WTC11 (cell line): ENCODE results near the gene SMYD3. TPM values are rescaled to one million over a fixed set of nuclear protein-coding genes. Genes with fewer than 3 reads are reported as not detected.

Experiments
- ATAC-seq: fragments of 200-7000 bp; cut with Tn5 transposase; 2 replicates; pipeline ENCODE4 v1.10.0; 2021; ENCODE audit warnings: mild to moderate bottlenecking, moderate library complexity
- CTCF ChIA-PET: fragments of 300-600 bp; sonication (Branson Sonifier 250); formaldehyde crosslinking; loops from one replicate; lab custom pipeline; 2021; ENCODE audit warnings: antibody characterized with exemption; lab: Charles Lee
- POLR2A ChIA-PET: fragments of 350-600 bp; sonication (Branson Sonifier 250); formaldehyde crosslinking; loops from one replicate; lab custom pipeline; 2021; ENCODE audit warnings: antibody characterized with exemption; lab: Charles Lee
- DNase-seq: peaks from one replicate; pipeline ENCODE4 v3.0.0; 2021; ENCODE audit warnings: low spot score
- H3K27ac Mint-ChIP-seq: 2 replicates; pipeline ENCODE4 v1.8.0; 2021; ENCODE audit warnings: mixed read lengths
- H3K27me3 Mint-ChIP-seq: 2 replicates; pipeline ENCODE4 v1.8.0; 2021; ENCODE audit warnings: low read depth, mild to moderate bottlenecking, moderate library complexity, mixed read lengths
- H3K36me3 Mint-ChIP-seq: 2 replicates; pipeline ENCODE4 v1.8.0; 2021; ENCODE audit warnings: mixed read lengths
- H3K4me1 Mint-ChIP-seq: 2 replicates; pipeline ENCODE4 v1.8.0; 2022; ENCODE audit warnings: mixed read lengths
- H3K4me3 Mint-ChIP-seq: 2 replicates; pipeline ENCODE4 v1.8.0; 2021; ENCODE audit warnings: mild to moderate bottlenecking, moderate library complexity, mixed read lengths
- H3K9me3 Mint-ChIP-seq: 2 replicates; pipeline ENCODE4 v1.8.0; 2021; ENCODE audit warnings: mixed read lengths
- EMX1 ChIP-seq: fragments of 250-450 bp; sonication (Bioruptor Pico); IDR thresholded peaks from 2 replicates; pipeline ENCODE4 v1.8.0; 2021; ENCODE audit warnings: mild to moderate bottlenecking
- GRHL2 ChIP-seq: fragments of 250-450 bp; sonication (Bioruptor Pico); IDR thresholded peaks from 2 replicates; pipeline ENCODE4 v1.8.0; 2022; ENCODE audit warnings: mild to moderate bottlenecking, moderate library complexity; ENCODE audit not compliant: insufficient replicate concordance, severe bottlenecking
- NFATC4 ChIP-seq: fragments of 250-450 bp; sonication (Bioruptor Pico); IDR thresholded peaks from 2 replicates; pipeline ENCODE4 v1.9.0; 2021; ENCODE audit warnings: mild to moderate bottlenecking
- NR2C2 ChIP-seq: sonication (generic); formaldehyde crosslinking; IDR thresholded peaks from 2 replicates; pipeline ENCODE4 v1.8.0; 2022; ENCODE audit warnings: mild to moderate bottlenecking, missing genetic modification reagents
- PRRX2 ChIP-seq: fragments of 250-450 bp; sonication (Bioruptor Pico); IDR thresholded peaks from 2 replicates; pipeline ENCODE4 v1.8.0; 2021; ENCODE audit warnings: mild to moderate bottlenecking
- RORB ChIP-seq: fragments of 250-450 bp; sonication (Bioruptor Pico); IDR thresholded peaks from 2 replicates; pipeline ENCODE4 v1.9.0; 2021; ENCODE audit warnings: mild to moderate bottlenecking
- SOX15 ChIP-seq: fragments of 250-450 bp; sonication (Bioruptor Pico); IDR thresholded peaks from 2 replicates; pipeline ENCODE4 v1.9.0; 2021; ENCODE audit warnings: mild to moderate bottlenecking
- ZNF138 ChIP-seq: sonication (generic); formaldehyde crosslinking; conservative IDR thresholded peaks from 2 replicates; pipeline ENCODE4 v1.8.1; 2022; ENCODE audit warnings: mild to moderate bottlenecking, moderate library complexity, missing genetic modification reagents
- ZNF232 ChIP-seq: sonication (generic); formaldehyde crosslinking; IDR thresholded peaks from 2 replicates; pipeline ENCODE4 v1.8.0; 2022; ENCODE audit warnings: mild to moderate bottlenecking, missing genetic modification reagents
- ZNF263 ChIP-seq: sonication (generic); formaldehyde crosslinking; IDR thresholded peaks from 2 replicates; pipeline ENCODE4 v1.8.1; 2022; ENCODE audit warnings: low read depth, mild to moderate bottlenecking, moderate library complexity, missing genetic modification reagents
- ZNF396 ChIP-seq: fragments of 250-450 bp; sonication (Bioruptor Pico); IDR thresholded peaks from 2 replicates; pipeline ENCODE4 v1.8.0; 2021; ENCODE audit warnings: mild to moderate bottlenecking, moderate library complexity, borderline replicate concordance
- total RNA-seq: library from RNA; stranded (reverse); gene quantifications from 3 replicates; pipeline ENCODE4 v1.2.3, GENCODE V29; 2021
- TF ChIP-seq, protein P1 (sequence below): sonication (generic); formaldehyde crosslinking; conservative IDR thresholded peaks from 2 replicates; pipeline ENCODE4 v1.8.1; 2023; ENCODE audit warnings: mild to moderate bottlenecking, low read depth, missing genetic modification reagents, moderate library complexity
- TF ChIP-seq, protein P2 (sequence below): sonication (generic); formaldehyde crosslinking; IDR thresholded peaks from 2 replicates; pipeline ENCODE4 v1.8.1; 2022; ENCODE audit warnings: low read depth, missing genetic modification reagents, borderline replicate concordance
- TF ChIP-seq, protein P3 (sequence below): sonication (generic); formaldehyde crosslinking; IDR thresholded peaks from 2 replicates; pipeline ENCODE4 v1.8.1; 2023; ENCODE audit warnings: mild to moderate bottlenecking, missing genetic modification reagents
- TF ChIP-seq, protein P4 (sequence below): sonication (generic); formaldehyde crosslinking; IDR thresholded peaks from 2 replicates; pipeline ENCODE4 v1.8.1; 2022; ENCODE audit warnings: low read depth, mild to moderate bottlenecking, moderate library complexity, missing genetic modification reagents, borderline replicate concordance
- TF ChIP-seq, protein P5 (sequence below): fragments of 250-450 bp; sonication (Bioruptor Pico); conservative IDR thresholded peaks from 2 replicates; pipeline ENCODE4 v1.9.0; 2021; ENCODE audit warnings: mild to moderate bottlenecking
- TF ChIP-seq, protein P6 (sequence below): sonication (generic); formaldehyde crosslinking; IDR thresholded peaks from 2 replicates; pipeline ENCODE4 v1.8.0; 2022; ENCODE audit warnings: mild to moderate bottlenecking, missing genetic modification reagents
- TF ChIP-seq, protein P7 (sequence below): fragments of 250-450 bp; sonication (Bioruptor Pico); IDR thresholded peaks from 2 replicates; pipeline ENCODE4 v1.9.0; 2021; ENCODE audit warnings: mild to moderate bottlenecking

SMYD3 gene
- total RNA-seq, 1 experiment from 2014 or later = 21.4 TPM

DNA sequence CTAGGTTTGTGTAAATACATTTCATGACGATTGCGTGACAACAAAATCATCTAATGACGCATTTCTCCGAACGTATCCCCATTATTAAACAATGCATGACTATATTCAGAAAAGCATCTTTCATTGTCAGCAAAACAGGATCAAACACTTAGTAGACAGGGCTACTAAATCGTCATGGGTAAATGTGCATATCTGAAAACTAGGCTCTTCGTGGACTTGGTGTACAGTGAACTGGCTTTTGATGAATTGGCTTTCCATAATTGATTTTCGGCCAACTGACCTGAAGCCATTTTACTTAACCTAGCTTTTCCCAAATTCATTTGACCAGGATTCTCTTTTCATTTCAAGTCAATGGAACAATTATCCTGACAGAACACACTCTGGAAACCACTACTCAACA lies 665.0 kb downstream of the SMYD3 start:
- H3K4me1 Mint-ChIP-seq = peaks cover 18% of the 10 kb centered on the region
- H3K27me3 Mint-ChIP-seq = no peaks in the 10 kb centered on the region
- no peak for ATAC-seq
- no peak for DNase-seq
- no peak overlapping the region for H3K27ac Mint-ChIP-seq
- TF ChIP-seq, protein P1, sequence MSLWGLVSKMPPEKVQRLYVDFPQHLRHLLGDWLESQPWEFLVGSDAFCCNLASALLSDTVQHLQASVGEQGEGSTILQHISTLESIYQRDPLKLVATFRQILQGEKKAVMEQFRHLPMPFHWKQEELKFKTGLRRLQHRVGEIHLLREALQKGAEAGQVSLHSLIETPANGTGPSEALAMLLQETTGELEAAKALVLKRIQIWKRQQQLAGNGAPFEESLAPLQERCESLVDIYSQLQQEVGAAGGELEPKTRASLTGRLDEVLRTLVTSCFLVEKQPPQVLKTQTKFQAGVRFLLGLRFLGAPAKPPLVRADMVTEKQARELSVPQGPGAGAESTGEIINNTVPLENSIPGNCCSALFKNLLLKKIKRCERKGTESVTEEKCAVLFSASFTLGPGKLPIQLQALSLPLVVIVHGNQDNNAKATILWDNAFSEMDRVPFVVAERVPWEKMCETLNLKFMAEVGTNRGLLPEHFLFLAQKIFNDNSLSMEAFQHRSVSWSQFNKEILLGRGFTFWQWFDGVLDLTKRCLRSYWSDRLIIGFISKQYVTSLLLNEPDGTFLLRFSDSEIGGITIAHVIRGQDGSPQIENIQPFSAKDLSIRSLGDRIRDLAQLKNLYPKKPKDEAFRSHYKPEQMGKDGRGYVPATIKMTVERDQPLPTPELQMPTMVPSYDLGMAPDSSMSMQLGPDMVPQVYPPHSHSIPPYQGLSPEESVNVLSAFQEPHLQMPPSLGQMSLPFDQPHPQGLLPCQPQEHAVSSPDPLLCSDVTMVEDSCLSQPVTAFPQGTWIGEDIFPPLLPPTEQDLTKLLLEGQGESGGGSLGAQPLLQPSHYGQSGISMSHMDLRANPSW (CRISPR knock-in tag) = no peak
- no peak for TF ChIP-seq ZNF263 (CRISPR knock-in tag)
- CTCF ChIA-PET = no interaction called here
- POLR2A ChIA-PET = no interaction called here
- peaks cover 4% of the 10 kb centered on the region for H3K9me3 Mint-ChIP-seq
- no peaks in the 10 kb centered on the region for H3K36me3 Mint-ChIP-seq
- H3K4me3 Mint-ChIP-seq = no peak overlapping the region

DNA sequence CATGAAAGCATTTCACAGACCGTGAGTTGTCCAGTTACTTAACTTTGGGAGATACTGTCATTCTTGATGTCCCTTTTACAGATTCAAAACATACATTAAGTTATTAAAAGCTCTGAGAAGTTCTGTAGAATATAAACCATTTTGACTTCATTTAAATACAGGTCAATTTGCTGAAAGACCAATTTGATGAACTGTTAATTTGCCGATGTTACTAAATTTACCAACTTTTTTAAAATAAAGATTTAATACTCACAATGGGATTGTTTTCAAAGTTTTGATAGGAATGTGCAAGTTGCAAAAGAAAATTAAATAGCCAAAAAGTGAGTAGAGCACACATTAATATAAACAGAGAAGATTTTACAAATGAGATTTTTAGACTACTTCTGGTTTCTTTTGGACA lies 666.1 kb downstream of the SMYD3 start:
- Mint-ChIP-seq H3K27ac (no peak overlapping the region), H3K9me3 (no peaks in the 10 kb centered on the region), H3K4me1 (peaks cover 18% of the 10 kb centered on the region), H3K4me3 (no peak overlapping the region), H3K27me3 (no peaks in the 10 kb centered on the region), H3K36me3 (no peaks in the 10 kb centered on the region)
- no peak for TF ChIP-seq ZNF138 (CRISPR knock-in tag)
- TF ChIP-seq, protein P2, sequence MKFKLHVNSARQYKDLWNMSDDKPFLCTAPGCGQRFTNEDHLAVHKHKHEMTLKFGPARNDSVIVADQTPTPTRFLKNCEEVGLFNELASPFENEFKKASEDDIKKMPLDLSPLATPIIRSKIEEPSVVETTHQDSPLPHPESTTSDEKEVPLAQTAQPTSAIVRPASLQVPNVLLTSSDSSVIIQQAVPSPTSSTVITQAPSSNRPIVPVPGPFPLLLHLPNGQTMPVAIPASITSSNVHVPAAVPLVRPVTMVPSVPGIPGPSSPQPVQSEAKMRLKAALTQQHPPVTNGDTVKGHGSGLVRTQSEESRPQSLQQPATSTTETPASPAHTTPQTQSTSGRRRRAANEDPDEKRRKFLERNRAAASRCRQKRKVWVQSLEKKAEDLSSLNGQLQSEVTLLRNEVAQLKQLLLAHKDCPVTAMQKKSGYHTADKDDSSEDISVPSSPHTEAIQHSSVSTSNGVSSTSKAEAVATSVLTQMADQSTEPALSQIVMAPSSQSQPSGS (CRISPR knock-in tag) = no peak
- ChIA-PET CTCF (no interaction called here), POLR2A (no interaction called here)
- DNase-seq (no peak), ATAC-seq (no peak)

DNA sequence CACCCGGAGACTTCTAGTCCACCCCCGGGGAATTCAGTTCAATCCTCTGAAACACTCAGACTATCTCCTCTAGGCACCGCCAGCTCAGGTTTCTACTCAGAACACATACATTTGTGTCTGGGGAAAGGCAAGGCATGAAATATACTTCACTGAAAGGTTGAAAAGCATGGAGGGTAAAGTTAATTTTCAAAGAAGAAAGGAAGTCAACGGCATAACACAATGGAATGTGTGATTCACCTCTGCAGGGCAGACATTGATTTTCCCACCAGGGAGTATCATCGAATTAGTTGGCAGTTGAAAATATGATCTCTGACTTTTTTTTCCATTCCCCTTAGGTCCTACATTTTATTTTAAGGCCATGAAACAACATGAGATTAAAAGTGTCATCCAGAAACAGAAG lies 669.4 kb downstream of the SMYD3 start:
- Mint-ChIP-seq H3K4me3 (no peak overlapping the region), H3K36me3 (no peaks in the 10 kb centered on the region), H3K27ac (0 out of 2 replicates have a peak overlapping the region, but pooled peaks have one; percentile 8), H3K27me3 (no peaks in the 10 kb centered on the region), H3K4me1 (peaks cover 18% of the 10 kb centered on the region), H3K9me3 (no peaks in the 10 kb centered on the region)
- DNase-seq = no peak
- ATAC-seq = no peak
- POLR2A ChIA-PET = no interaction called here
- CTCF ChIA-PET = no interaction called here
- TF ChIP-seq, protein P3, sequence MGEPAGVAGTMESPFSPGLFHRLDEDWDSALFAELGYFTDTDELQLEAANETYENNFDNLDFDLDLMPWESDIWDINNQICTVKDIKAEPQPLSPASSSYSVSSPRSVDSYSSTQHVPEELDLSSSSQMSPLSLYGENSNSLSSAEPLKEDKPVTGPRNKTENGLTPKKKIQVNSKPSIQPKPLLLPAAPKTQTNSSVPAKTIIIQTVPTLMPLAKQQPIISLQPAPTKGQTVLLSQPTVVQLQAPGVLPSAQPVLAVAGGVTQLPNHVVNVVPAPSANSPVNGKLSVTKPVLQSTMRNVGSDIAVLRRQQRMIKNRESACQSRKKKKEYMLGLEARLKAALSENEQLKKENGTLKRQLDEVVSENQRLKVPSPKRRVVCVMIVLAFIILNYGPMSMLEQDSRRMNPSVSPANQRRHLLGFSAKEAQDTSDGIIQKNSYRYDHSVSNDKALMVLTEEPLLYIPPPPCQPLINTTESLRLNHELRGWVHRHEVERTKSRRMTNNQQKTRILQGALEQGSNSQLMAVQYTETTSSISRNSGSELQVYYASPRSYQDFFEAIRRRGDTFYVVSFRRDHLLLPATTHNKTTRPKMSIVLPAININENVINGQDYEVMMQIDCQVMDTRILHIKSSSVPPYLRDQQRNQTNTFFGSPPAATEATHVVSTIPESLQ = no peak
- no peak for TF ChIP-seq RORB (CRISPR knock-in tag)
- TF ChIP-seq GRHL2 = no peak
- no peak for TF ChIP-seq SOX15 (CRISPR knock-in tag)
- TF ChIP-seq, protein P4, sequence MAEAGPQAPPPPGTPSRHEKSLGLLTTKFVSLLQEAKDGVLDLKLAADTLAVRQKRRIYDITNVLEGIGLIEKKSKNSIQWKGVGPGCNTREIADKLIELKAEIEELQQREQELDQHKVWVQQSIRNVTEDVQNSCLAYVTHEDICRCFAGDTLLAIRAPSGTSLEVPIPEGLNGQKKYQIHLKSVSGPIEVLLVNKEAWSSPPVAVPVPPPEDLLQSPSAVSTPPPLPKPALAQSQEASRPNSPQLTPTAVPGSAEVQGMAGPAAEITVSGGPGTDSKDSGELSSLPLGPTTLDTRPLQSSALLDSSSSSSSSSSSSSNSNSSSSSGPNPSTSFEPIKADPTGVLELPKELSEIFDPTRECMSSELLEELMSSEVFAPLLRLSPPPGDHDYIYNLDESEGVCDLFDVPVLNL = no peak
- TF ChIP-seq, protein P1 (CRISPR knock-in tag) = no peak
- no peak for TF ChIP-seq EMX1 (CRISPR knock-in tag)
- no peak for TF ChIP-seq ZNF232
- TF ChIP-seq NFATC4 = no peak
- no peak for TF ChIP-seq PRRX2
- no peak for TF ChIP-seq ZNF396 (CRISPR knock-in tag)
- TF ChIP-seq, protein P5, sequence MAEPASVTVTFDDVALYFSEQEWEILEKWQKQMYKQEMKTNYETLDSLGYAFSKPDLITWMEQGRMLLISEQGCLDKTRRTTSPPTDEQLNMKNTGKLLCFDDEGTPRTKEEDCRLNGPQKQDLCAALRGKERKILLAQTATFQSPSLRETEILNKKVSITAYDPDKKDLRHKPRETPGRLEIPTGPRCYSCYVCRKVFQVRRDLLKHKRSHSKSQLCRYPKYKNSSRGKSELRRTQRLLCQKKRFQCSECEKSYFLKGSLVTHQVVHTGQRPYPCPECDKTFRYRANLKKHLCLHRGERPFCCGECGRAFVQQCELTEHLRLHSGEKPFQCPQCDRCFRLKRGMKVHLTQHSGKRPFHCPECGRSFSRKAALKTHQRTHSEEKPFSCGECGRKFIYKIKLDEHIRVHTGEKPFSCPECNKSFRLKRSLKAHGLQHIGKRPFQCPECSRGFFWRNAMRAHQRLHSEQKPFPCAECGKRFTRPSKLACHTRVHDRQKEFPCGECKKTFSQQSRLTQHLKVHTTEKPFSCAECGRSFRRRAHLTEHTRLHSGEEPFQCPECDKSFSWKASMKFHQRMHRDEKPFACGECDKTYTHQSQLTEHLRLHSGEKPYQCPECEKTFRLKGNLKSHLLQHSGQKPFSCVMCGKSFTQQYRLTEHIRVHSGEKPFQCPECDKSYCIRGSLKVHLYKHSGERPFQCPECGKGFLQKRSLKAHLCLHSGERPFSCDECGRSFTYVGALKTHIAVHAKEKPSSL (CRISPR knock-in tag) = no peak
- TF ChIP-seq, protein P6, sequence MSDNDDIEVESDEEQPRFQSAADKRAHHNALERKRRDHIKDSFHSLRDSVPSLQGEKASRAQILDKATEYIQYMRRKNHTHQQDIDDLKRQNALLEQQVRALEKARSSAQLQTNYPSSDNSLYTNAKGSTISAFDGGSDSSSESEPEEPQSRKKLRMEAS (CRISPR knock-in tag) = no peak
- no peak for TF ChIP-seq NR2C2 (CRISPR knock-in tag)
- TF ChIP-seq, protein P7, sequence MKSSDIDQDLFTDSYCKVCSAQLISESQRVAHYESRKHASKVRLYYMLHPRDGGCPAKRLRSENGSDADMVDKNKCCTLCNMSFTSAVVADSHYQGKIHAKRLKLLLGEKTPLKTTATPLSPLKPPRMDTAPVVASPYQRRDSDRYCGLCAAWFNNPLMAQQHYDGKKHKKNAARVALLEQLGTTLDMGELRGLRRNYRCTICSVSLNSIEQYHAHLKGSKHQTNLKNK (CRISPR knock-in tag) = no peak
